WTC11 (cell line): Measurements from ENCODE around the gene RILPL1. TPM values are rescaled to one million over a fixed set of nuclear protein-coding genes. Genes with fewer than 3 reads are reported as not detected.

ENCODE experiments used
- AFF4 ChIP-seq: sonication (generic); formaldehyde crosslinking; IDR thresholded peaks from 2 replicates; pipeline ENCODE4 v1.8.1; 2023; ENCODE audit warnings: mild to moderate bottlenecking, missing genetic modification reagents, borderline replicate concordance
- ATF3 ChIP-seq: sonication (generic); formaldehyde crosslinking; conservative IDR thresholded peaks from 2 replicates; pipeline ENCODE4 v1.8.1; 2022; ENCODE audit warnings: mild to moderate bottlenecking, missing genetic modification reagents
- CTCF ChIP-seq: fragments of 200-600 bp; IDR thresholded peaks from 2 replicates; pipeline ENCODE4 v1.8.0; 2022; ENCODE audit warnings: antibody characterized with exemption
- EMX1 ChIP-seq: fragments of 250-450 bp; sonication (Bioruptor Pico); IDR thresholded peaks from 2 replicates; pipeline ENCODE4 v1.8.0; 2021; ENCODE audit warnings: mild to moderate bottlenecking
- FOXP4 ChIP-seq: sonication (generic); formaldehyde crosslinking; IDR thresholded peaks from 2 replicates; pipeline ENCODE4 v1.8.0; 2022; ENCODE audit warnings: mild to moderate bottlenecking, missing genetic modification reagents
- GRHL2 ChIP-seq: fragments of 250-450 bp; sonication (Bioruptor Pico); IDR thresholded peaks from 2 replicates; pipeline ENCODE4 v1.8.0; 2022; ENCODE audit warnings: mild to moderate bottlenecking, moderate library complexity; ENCODE audit not compliant: insufficient replicate concordance, severe bottlenecking
- MYBL2 ChIP-seq: sonication (generic); formaldehyde crosslinking; IDR thresholded peaks from 2 replicates; pipeline ENCODE4 v1.8.1; 2023; ENCODE audit warnings: mild to moderate bottlenecking, moderate library complexity, missing genetic modification reagents
- PREB ChIP-seq: sonication (generic); formaldehyde crosslinking; IDR thresholded peaks from 2 replicates; pipeline ENCODE4 v1.8.1; 2022; ENCODE audit warnings: mild to moderate bottlenecking, missing genetic modification reagents, moderate library complexity, borderline replicate concordance
- RELA ChIP-seq: sonication (generic); formaldehyde crosslinking; IDR thresholded peaks from 2 replicates; pipeline ENCODE4 v1.8.1; 2022; ENCODE audit warnings: missing genetic modification reagents, mild to moderate bottlenecking, borderline replicate concordance
- SMAD3 ChIP-seq: sonication (generic); formaldehyde crosslinking; IDR thresholded peaks from 2 replicates; pipeline ENCODE4 v1.8.0; 2022; ENCODE audit warnings: missing genetic modification reagents, mild to moderate bottlenecking, borderline replicate concordance
- SP1 ChIP-seq: sonication (generic); formaldehyde crosslinking; conservative IDR thresholded peaks from 2 replicates; pipeline ENCODE4 v1.8.1; 2022; ENCODE audit warnings: missing genetic modification reagents
- TEAD1 ChIP-seq: sonication (generic); formaldehyde crosslinking; IDR thresholded peaks from 2 replicates; pipeline ENCODE4 v1.8.0; 2022; ENCODE audit warnings: mild to moderate bottlenecking, missing genetic modification reagents
- TP53 ChIP-seq: sonication (generic); formaldehyde crosslinking; IDR thresholded peaks from 2 replicates; pipeline ENCODE4 v1.8.1; 2023; ENCODE audit warnings: mild to moderate bottlenecking, missing genetic modification reagents
- ZBTB21 ChIP-seq: sonication (generic); formaldehyde crosslinking; IDR thresholded peaks from 2 replicates; pipeline ENCODE4 v1.8.1; 2023; ENCODE audit warnings: mild to moderate bottlenecking, missing genetic modification reagents, borderline replicate concordance
- ZMAT4 ChIP-seq: fragments of 250-450 bp; sonication (Bioruptor Pico); IDR thresholded peaks from 2 replicates; pipeline ENCODE4 v1.9.0; 2021; ENCODE audit warnings: mild to moderate bottlenecking
- ZNF232 ChIP-seq: sonication (generic); formaldehyde crosslinking; IDR thresholded peaks from 2 replicates; pipeline ENCODE4 v1.8.0; 2022; ENCODE audit warnings: mild to moderate bottlenecking, missing genetic modification reagents
- ZNF263 ChIP-seq: sonication (generic); formaldehyde crosslinking; IDR thresholded peaks from 2 replicates; pipeline ENCODE4 v1.8.1; 2022; ENCODE audit warnings: low read depth, mild to moderate bottlenecking, moderate library complexity, missing genetic modification reagents
- ZNF317 ChIP-seq: sonication (generic); formaldehyde crosslinking; IDR thresholded peaks from 2 replicates; pipeline ENCODE4 v1.8.1; 2023; ENCODE audit warnings: low read depth, mild to moderate bottlenecking, moderate library complexity, missing genetic modification reagents, borderline replicate concordance
- ZNF416 ChIP-seq: fragments of 250-450 bp; sonication (Bioruptor Pico); IDR thresholded peaks from 2 replicates; pipeline ENCODE4 v1.9.0; 2021; ENCODE audit warnings: mild to moderate bottlenecking, inconsistent platforms
- total RNA-seq: library from RNA; stranded (reverse); gene quantifications from 3 replicates; pipeline ENCODE4 v1.2.3, GENCODE V29; 2021
- TF ChIP-seq, protein P1 (sequence below): sonication (generic); formaldehyde crosslinking; IDR thresholded peaks from 2 replicates; pipeline ENCODE4 v1.8.0; 2022; ENCODE audit warnings: mild to moderate bottlenecking, missing genetic modification reagents
- TF ChIP-seq, protein P2 (sequence below): sonication (generic); formaldehyde crosslinking; IDR thresholded peaks from 2 replicates; pipeline ENCODE4 v1.8.1; 2022; ENCODE audit warnings: missing genetic modification reagents, borderline replicate concordance
- TF ChIP-seq, protein P3 (sequence below): sonication (generic); formaldehyde crosslinking; IDR thresholded peaks from 2 replicates; pipeline ENCODE4 v1.8.0; 2022; ENCODE audit warnings: mild to moderate bottlenecking, missing genetic modification reagents

RILPL1 gene
- total RNA-seq, 1 experiment from 2014 or later = 8.2 TPM

- TF ChIP-seq AFF4 (no peak), ZBTB21 (CRISPR knock-in tag) (no peak), GRHL2 (CRISPR knock-in tag) (no peak), PREB (CRISPR knock-in tag) (no peak), ZNF232 (0 out of 2 replicates have a peak, but pooled peaks have one; percentile 41), ZMAT4 (CRISPR knock-in tag) (no peak), TEAD1 (CRISPR knock-in tag) (no peak), ZNF263 (CRISPR knock-in tag) (peak; percentile 67; the same call in 1 of the 2 replicates), MYBL2 (CRISPR knock-in tag) (no peak), ZNF317 (CRISPR knock-in tag) (no peak), ZNF416 (CRISPR knock-in tag) (no peak), SMAD3 (CRISPR knock-in tag) (0 out of 2 replicates have a peak, but pooled peaks have one; percentile 35), SP1 (CRISPR knock-in tag) (peak; percentile 65; the same call in 1 of the 2 replicates), FOXP4 (CRISPR knock-in tag) (peak; percentile 7; the same call in 1 of the 2 replicates), ATF3 (CRISPR knock-in tag) (no peak), CTCF (no peak), EMX1 (CRISPR knock-in tag) (no peak), RELA (no peak), TP53 (no peak)
- TF ChIP-seq, protein P1, sequence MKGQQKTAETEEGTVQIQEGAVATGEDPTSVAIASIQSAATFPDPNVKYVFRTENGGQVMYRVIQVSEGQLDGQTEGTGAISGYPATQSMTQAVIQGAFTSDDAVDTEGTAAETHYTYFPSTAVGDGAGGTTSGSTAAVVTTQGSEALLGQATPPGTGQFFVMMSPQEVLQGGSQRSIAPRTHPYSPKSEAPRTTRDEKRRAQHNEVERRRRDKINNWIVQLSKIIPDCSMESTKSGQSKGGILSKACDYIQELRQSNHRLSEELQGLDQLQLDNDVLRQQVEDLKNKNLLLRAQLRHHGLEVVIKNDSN (CRISPR knock-in tag) = 0 out of 2 replicates have a peak, but pooled peaks have one; percentile 19
- TF ChIP-seq, protein P2, sequence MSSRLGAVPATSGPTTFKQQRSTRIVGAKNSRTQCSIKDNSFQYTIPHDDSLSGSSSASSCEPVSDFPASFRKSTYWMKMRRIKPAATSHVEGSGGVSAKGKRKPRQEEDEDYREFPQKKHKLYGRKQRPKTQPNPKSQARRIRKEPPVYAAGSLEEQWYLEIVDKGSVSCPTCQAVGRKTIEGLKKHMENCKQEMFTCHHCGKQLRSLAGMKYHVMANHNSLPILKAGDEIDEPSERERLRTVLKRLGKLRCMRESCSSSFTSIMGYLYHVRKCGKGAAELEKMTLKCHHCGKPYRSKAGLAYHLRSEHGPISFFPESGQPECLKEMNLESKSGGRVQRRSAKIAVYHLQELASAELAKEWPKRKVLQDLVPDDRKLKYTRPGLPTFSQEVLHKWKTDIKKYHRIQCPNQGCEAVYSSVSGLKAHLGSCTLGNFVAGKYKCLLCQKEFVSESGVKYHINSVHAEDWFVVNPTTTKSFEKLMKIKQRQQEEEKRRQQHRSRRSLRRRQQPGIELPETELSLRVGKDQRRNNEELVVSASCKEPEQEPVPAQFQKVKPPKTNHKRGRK = no peak
- TF ChIP-seq, protein P3, sequence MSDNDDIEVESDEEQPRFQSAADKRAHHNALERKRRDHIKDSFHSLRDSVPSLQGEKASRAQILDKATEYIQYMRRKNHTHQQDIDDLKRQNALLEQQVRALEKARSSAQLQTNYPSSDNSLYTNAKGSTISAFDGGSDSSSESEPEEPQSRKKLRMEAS = peak; percentile 82
Observed at GRCh38 chr12:123436017-123436964, 97.2 kb downstream of the RILPL1 start, which contains the start of gene RILPL2 (continued).
